Neural cell (in vitro differentiated cells): ENCODE data around the gene MAP7D1. TPM values are rescaled to one million over a fixed set of nuclear protein-coding genes. Genes with fewer than 3 reads are reported as not detected.

Experiments
- H2AFZ ChIP-seq: fragments of 200-600, 300-800 bp; sonication (generic), shearing (Covaris generic); 2 replicates; pipeline ENCODE4 v1.6.0; 2014; ENCODE audit warnings: low read depth, mild to moderate bottlenecking, antibody characterized with exemption, low read length, moderate library complexity
- H3F3A ChIP-seq: fragments of 200-600 bp; shearing (Covaris generic); 2 replicates; pipeline ENCODE4 v1.6.1; 2016; ENCODE audit warnings: mild to moderate bottlenecking, moderate library complexity, mixed read lengths, antibody characterized with exemption, low read length; ENCODE audit not compliant: insufficient read depth, poor library complexity, severe bottlenecking
- H3K27ac ChIP-seq: fragments of 200-600, 300-800 bp; sonication (generic), shearing (Covaris generic); 2 replicates; pipeline ENCODE4 v1.5.1; 2014; ENCODE audit warnings: mild to moderate bottlenecking, low read length, moderate library complexity
- H3K27me3 ChIP-seq: fragments of 300-800, 200-600 bp; sonication (generic), shearing (Covaris generic); 2 replicates; pipeline ENCODE4 v1.6.0; 2014; ENCODE audit warnings: mild to moderate bottlenecking, low read depth, low read length, moderate library complexity; ENCODE audit not compliant: insufficient read depth
- H3K36me3 ChIP-seq: fragments of 300-800, 200-600 bp; sonication (generic), shearing (Covaris generic); 2 replicates; pipeline ENCODE4 v1.5.1; 2014; ENCODE audit warnings: mild to moderate bottlenecking, antibody characterized with exemption, low read length, moderate library complexity; ENCODE audit not compliant: insufficient read depth
- H3K4me2 ChIP-seq: fragments of 300-800, 200-600 bp; sonication (generic), shearing (Covaris generic); 2 replicates; pipeline ENCODE4 v1.6.0; 2014; ENCODE audit warnings: mild to moderate bottlenecking, low read length
- H3K4me3 ChIP-seq: fragments of 300-800, 200-600 bp; sonication (generic), shearing (Covaris generic); 2 replicates; pipeline ENCODE4 v1.5.1; 2014; ENCODE audit warnings: mild to moderate bottlenecking, low read length, moderate library complexity
- H3K79me2 ChIP-seq: fragments of 200-600 bp; shearing (Covaris generic); replicated peaks from 2 replicates; pipeline ENCODE4 v1.6.0; 2014; ENCODE audit warnings: mild to moderate bottlenecking, low read length, moderate library complexity; ENCODE audit not compliant: insufficient read depth
- H3K9ac ChIP-seq: fragments of 300-800, 200-600 bp; sonication (generic), shearing (Covaris generic); 2 replicates; pipeline ENCODE4 v1.6.1; 2016; ENCODE audit warnings: mild to moderate bottlenecking, low read length, mixed read lengths
- H3K9me2 ChIP-seq: fragments of 200-600 bp; shearing (Covaris generic); 2 replicates; pipeline ENCODE4 v1.6.1; 2016; ENCODE audit warnings: mild to moderate bottlenecking, low read length, mixed read lengths; ENCODE audit not compliant: insufficient read depth
- H3K9me3 ChIP-seq: fragments of 200-600, 300-800 bp; sonication (generic), shearing (Covaris generic); 2 replicates; pipeline ENCODE4 v1.6.1; 2016; ENCODE audit warnings: mild to moderate bottlenecking, mixed run types, low read length, moderate library complexity, mixed read lengths
- H4K20me1 ChIP-seq: fragments of 200-600 bp; shearing (Covaris generic); 2 replicates; pipeline ENCODE4 v1.6.1; 2016; ENCODE audit warnings: mild to moderate bottlenecking, mixed run types; ENCODE audit not compliant: insufficient read depth
- EP300 ChIP-seq: fragments of 450-650 bp; conservative IDR thresholded peaks from 2 replicates; pipeline ENCODE4 v1.6.1; 2014; ENCODE audit warnings: antibody characterized with exemption, mild to moderate bottlenecking, moderate library complexity; ENCODE audit not compliant: poor library complexity, severe bottlenecking
- EZH2 ChIP-seq: fragments of 200-600, 300-800 bp; shearing (Covaris generic), sonication (generic); IDR thresholded peaks from 2 replicates; pipeline ENCODE4 v1.6.1; 2014; ENCODE audit warnings: antibody characterized with exemption, low read length, borderline replicate concordance, mild to moderate bottlenecking; ENCODE audit not compliant: insufficient read depth, poor library complexity, severe bottlenecking
- MXI1 ChIP-seq: fragments of 450-650 bp; conservative IDR thresholded peaks from 2 replicates; pipeline ENCODE4 v1.6.1; 2014; ENCODE audit warnings: antibody characterized with exemption, mild to moderate bottlenecking; ENCODE audit not compliant: poor library complexity, severe bottlenecking
- POLR2AphosphoS5 ChIP-seq: IDR thresholded peaks from 2 replicates; pipeline ENCODE4 v1.6.1; 2012
- RAD21 ChIP-seq: fragments of 450-650 bp; conservative IDR thresholded peaks from 2 replicates; pipeline ENCODE4 v1.6.1; 2014; ENCODE audit warnings: antibody characterized with exemption, mild to moderate bottlenecking, moderate library complexity
- SMC3 ChIP-seq: fragments of 450-650 bp; conservative IDR thresholded peaks from 2 replicates; pipeline ENCODE4 v1.6.1; 2014; ENCODE audit warnings: antibody characterized with exemption, mild to moderate bottlenecking, moderate library complexity; ENCODE audit not compliant: poor library complexity
- TAF1 ChIP-seq: IDR thresholded peaks from 2 replicates; pipeline ENCODE4 v1.6.1; 2012; ENCODE audit warnings: low read depth
- polyA plus RNA-seq: library from polyadenylated mRNA; depleted of rRNA; stranded (reverse); fragments of >200 nt; gene quantifications from 2 replicates; pipeline ENCODE4 v1.2.3, GENCODE V29; 2014
- TF ChIP-seq, protein P1 (sequence below): fragments of 450-650 bp; IDR thresholded peaks from 2 replicates; pipeline ENCODE4 v1.5.1; 2014; ENCODE audit warnings: antibody characterized with exemption, mild to moderate bottlenecking, moderate library complexity; ENCODE audit not compliant: poor library complexity, severe bottlenecking
- TF ChIP-seq, protein P2 (sequence below): IDR thresholded peaks from 2 replicates; pipeline ENCODE4 v1.6.1; 2012; ENCODE audit warnings: borderline replicate concordance

MAP7D1 gene
- polyA plus RNA-seq, 1 donor from 2014 or later, result 142 TPM

DNA sequence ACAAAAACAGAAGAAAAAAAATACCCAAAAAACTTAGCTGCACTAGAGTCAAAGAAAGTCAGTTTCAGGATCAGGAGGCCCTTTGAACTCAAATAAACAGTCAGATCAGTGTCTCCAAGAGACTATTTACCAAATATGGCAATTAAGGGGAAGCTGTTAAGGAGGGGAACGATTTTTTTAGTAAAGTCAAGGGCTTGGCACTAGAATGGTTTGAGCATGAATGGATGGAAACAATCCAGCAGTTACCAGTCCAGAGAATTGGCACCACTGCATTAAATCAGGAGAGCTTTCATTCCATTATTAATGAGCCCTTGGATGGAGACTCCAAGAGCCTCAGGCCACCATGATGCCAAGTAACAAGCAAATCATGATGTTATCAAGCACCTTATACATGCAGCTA is 13.8 kb upstream of the MAP7D1 start:
- TF ChIP-seq EZH2 (no peak), RAD21 (no peak), POLR2AphosphoS5 (no peak), TAF1 (no peak), EP300 (no peak), SMC3 (no peak), MXI1 (no peak)
- TF ChIP-seq, protein P1, sequence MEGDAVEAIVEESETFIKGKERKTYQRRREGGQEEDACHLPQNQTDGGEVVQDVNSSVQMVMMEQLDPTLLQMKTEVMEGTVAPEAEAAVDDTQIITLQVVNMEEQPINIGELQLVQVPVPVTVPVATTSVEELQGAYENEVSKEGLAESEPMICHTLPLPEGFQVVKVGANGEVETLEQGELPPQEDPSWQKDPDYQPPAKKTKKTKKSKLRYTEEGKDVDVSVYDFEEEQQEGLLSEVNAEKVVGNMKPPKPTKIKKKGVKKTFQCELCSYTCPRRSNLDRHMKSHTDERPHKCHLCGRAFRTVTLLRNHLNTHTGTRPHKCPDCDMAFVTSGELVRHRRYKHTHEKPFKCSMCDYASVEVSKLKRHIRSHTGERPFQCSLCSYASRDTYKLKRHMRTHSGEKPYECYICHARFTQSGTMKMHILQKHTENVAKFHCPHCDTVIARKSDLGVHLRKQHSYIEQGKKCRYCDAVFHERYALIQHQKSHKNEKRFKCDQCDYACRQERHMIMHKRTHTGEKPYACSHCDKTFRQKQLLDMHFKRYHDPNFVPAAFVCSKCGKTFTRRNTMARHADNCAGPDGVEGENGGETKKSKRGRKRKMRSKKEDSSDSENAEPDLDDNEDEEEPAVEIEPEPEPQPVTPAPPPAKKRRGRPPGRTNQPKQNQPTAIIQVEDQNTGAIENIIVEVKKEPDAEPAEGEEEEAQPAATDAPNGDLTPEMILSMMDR, result no peak
- TF ChIP-seq, protein P2, sequence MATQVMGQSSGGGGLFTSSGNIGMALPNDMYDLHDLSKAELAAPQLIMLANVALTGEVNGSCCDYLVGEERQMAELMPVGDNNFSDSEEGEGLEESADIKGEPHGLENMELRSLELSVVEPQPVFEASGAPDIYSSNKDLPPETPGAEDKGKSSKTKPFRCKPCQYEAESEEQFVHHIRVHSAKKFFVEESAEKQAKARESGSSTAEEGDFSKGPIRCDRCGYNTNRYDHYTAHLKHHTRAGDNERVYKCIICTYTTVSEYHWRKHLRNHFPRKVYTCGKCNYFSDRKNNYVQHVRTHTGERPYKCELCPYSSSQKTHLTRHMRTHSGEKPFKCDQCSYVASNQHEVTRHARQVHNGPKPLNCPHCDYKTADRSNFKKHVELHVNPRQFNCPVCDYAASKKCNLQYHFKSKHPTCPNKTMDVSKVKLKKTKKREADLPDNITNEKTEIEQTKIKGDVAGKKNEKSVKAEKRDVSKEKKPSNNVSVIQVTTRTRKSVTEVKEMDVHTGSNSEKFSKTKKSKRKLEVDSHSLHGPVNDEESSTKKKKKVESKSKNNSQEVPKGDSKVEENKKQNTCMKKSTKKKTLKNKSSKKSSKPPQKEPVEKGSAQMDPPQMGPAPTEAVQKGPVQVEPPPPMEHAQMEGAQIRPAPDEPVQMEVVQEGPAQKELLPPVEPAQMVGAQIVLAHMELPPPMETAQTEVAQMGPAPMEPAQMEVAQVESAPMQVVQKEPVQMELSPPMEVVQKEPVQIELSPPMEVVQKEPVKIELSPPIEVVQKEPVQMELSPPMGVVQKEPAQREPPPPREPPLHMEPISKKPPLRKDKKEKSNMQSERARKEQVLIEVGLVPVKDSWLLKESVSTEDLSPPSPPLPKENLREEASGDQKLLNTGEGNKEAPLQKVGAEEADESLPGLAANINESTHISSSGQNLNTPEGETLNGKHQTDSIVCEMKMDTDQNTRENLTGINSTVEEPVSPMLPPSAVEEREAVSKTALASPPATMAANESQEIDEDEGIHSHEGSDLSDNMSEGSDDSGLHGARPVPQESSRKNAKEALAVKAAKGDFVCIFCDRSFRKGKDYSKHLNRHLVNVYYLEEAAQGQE, result no peak
- Histone ChIP-seq H3K27me3 (no peaks in the 10 kb centered on the region), H3K4me3 (no peak overlapping the region), H3K9me3 (no peaks in the 10 kb centered on the region), H3F3A (no peaks in the 10 kb centered on the region), H3K4me2 (no peak overlapping the region), H4K20me1 (no peaks in the 10 kb centered on the region), H3K9ac (no peak overlapping the region), H3K9me2 (no peaks in the 10 kb centered on the region), H3K27ac (no peak overlapping the region), H2AFZ (no peak overlapping the region), H3K36me3 (peaks cover 5% of the 10 kb centered on the region), H3K79me2 (no peaks in the 10 kb centered on the region)

DNA sequence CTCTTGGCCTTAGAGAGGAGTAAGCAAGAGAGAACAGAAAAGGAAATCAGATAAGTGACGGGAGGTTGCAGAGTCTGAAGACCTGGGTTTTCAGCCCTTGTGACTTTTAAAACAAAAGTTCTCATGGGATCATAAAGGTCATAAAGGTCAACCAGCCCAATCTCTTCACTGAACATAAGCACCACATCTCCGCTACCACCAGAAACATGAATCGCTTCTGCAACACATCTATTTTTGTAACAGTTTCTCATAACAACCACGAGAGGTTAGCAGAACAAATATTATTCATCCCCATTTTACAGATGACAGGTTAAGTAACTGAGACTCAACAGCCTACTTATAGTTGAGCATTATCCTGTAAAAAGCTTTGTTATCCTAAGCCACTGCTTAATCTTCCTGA is 12.5 kb upstream of the MAP7D1 start:
- Histone ChIP-seq H3K9ac (no peak overlapping the region), H3K27ac (no peak overlapping the region), H4K20me1 (no peaks in the 10 kb centered on the region), H3F3A (no peaks in the 10 kb centered on the region), H3K79me2 (peaks cover 6% of the 10 kb centered on the region), H3K4me2 (no peak overlapping the region), H3K9me2 (no peaks in the 10 kb centered on the region), H3K9me3 (no peaks in the 10 kb centered on the region), H3K27me3 (no peaks in the 10 kb centered on the region), H3K4me3 (no peak overlapping the region), H3K36me3 (no peaks in the 10 kb centered on the region), H2AFZ (no peak overlapping the region)
- TF ChIP-seq TAF1, result no peak
- TF ChIP-seq, protein P1, result no peak
- no peak for TF ChIP-seq EZH2
- TF ChIP-seq, protein P2, result no peak
- TF ChIP-seq RAD21, result no peak
- no peak for TF ChIP-seq EP300
- no peak for TF ChIP-seq MXI1
- TF ChIP-seq POLR2AphosphoS5, result no peak
- no peak for TF ChIP-seq SMC3
